DND-41 (cell line): Measurements from ENCODE around the gene ANXA2.

Experiments used
- EZH2 ChIP-seq: IDR thresholded peaks from 3 replicates; pipeline ENCODE4 v1.6.1; 2012; ENCODE audit warnings: borderline replicate concordance, low read depth, mild to moderate bottlenecking, moderate library complexity, low read length, inconsistent platforms; ENCODE audit not compliant: severe bottlenecking
- TF ChIP-seq, protein P1 (sequence below): IDR thresholded peaks from 2 replicates; pipeline ENCODE4 v1.5.1; 2012; ENCODE audit warnings: borderline replicate concordance, low read length, moderate library complexity, mild to moderate bottlenecking; ENCODE audit not compliant: poor library complexity, severe bottlenecking; ENCODE audit errors: extremely low read depth

DNA sequence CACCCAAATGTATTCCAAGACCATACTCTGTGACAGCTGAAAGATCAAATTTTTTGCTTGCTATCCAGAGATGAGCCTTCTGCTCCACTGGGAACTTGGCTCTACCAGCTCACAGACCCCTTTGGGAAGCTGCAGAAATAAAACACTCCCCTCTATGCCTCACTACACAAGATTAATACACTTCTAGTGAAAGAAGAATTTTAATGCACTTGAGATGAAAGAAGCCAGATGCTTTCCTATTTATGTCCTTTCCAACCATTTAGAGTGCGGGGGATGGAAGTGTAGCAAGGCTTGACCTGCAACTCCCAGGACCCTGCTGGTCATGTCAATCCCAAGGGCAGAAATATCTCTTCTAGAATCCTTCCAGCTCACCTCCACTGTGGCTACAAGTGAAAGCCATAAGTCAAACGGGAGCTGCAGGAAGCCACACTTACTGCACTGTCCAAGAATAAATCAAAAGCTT is 34.7 kb downstream of the ANXA2 start:
- TF ChIP-seq EZH2, result no peak
- TF ChIP-seq, protein P1, sequence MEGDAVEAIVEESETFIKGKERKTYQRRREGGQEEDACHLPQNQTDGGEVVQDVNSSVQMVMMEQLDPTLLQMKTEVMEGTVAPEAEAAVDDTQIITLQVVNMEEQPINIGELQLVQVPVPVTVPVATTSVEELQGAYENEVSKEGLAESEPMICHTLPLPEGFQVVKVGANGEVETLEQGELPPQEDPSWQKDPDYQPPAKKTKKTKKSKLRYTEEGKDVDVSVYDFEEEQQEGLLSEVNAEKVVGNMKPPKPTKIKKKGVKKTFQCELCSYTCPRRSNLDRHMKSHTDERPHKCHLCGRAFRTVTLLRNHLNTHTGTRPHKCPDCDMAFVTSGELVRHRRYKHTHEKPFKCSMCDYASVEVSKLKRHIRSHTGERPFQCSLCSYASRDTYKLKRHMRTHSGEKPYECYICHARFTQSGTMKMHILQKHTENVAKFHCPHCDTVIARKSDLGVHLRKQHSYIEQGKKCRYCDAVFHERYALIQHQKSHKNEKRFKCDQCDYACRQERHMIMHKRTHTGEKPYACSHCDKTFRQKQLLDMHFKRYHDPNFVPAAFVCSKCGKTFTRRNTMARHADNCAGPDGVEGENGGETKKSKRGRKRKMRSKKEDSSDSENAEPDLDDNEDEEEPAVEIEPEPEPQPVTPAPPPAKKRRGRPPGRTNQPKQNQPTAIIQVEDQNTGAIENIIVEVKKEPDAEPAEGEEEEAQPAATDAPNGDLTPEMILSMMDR, result no peak
